Iris pigment epithelial cell (primary cell): Measurements from ENCODE around the gene CD72.
A peak's percentile ranks its signal among the peaks of the same experiment; 100 is the strongest.
"Not testable (repeated sequence)": the region's sequence is repeated elsewhere in the genome, so short reads cannot be mapped to it uniquely, and the experiment has no call there.

ENCODE experiments used
- DNase-seq: peaks from one replicate; pipeline ENCODE4 v3.0.0-alpha.2; 2011; ENCODE audit warnings: low read depth

Gene CD72

GRCh38 chr9:35588506-35588905 lies 29.7 kb downstream of the CD72 start:
- not testable (repeated sequence) for DNase-seq

DNA sequence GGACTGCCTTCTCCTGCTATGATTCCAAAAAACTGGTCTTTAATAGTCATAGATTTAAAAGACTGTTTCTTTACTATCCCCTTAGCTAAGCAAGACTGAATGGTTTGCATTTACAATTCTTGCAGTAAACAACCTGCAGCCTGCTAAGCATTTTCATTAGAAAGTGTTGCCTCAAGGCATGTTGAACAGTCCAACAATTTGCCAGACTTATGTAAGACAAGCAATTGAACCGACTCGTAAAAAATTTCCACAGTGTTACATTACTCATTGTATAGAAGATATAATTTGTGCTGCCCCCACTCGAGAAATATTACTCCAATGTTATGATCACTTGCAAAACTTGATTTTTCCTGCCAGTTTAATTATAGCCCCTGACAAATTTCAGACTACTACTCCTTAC lies 33.5 kb downstream of the CD72 start:
- not testable (repeated sequence) for DNase-seq

- not testable (repeated sequence) for DNase-seq
These were observed 34.7 kb downstream of the CD72 start for GRCh38 chr9:35583521-35583920.

- not testable (repeated sequence) for DNase-seq
These were observed 38.5 kb downstream of the CD72 start for GRCh38 chr9:35579659-35580227.

GRCh38 chr9:35579130-35579529 lies 39.1 kb downstream of the CD72 start:
- DNase-seq = peak; percentile 14

DNA sequence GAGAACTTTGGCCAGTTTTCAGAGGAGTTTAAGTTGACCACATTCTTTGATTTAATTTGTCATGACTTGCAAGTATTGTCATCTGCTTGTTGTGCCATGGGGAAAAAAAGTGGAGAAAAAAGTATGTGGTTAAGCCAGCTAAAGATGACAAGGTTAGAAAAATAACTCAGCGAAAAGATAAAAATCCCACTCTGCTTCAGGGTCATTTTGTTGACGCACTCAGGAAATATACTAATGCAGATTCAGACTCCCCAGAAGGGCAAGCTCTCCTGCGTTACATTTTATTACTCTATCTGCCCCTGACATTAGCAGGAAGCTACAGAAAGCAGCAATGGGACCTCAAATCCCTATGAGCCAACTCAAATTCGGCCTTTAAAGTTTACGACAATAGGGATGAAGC lies 40.7 kb downstream of the CD72 start:
- peak; percentile 46 for DNase-seq

DNA sequence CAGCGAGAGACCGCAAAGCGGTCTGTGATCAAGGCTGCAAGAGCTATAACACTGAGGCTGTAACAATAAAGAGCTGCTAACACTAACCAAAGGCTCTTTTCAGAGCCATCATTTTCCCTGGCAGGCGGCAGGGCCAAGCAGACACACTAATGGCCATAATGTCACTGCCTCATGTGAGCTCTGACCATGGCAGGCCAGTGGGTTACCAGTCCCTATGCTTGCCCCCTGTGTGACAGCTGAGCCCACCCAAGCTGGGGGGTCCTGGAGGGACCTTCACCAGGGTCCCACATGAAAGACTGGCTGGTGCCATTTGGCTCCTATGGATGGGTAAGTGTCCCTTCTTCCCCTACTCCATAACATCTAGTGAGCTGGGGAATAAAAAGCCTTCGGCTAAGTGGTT lies 42.7 kb downstream of the CD72 start:
- DNase-seq = no peak

DNA sequence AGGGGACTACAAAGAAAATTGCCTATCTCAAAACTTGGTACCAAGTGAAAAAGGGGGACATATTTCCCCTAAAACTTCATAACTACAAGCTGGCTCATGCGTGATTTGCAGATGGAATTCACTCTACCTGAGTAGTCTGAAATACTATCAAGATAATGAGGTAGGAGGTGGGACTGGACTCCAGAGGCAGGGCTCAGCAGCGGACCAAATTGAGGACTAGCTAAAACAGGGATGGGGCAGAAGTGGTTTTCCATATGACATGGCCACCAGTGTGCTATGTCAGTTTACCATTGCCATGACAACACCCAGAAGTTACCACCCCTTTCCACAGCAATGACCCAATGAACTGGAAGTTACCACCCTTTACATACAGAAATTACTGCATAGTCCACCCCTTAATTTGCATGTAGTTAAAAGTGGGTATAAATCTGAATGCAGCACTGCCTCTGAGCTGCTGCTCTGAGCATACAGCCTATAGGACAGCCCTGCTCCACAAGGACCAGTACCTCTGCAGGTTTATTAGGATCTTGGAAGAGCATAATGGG lies 43.6 kb downstream of the CD72 start:
- DNase-seq = no peak

DNA sequence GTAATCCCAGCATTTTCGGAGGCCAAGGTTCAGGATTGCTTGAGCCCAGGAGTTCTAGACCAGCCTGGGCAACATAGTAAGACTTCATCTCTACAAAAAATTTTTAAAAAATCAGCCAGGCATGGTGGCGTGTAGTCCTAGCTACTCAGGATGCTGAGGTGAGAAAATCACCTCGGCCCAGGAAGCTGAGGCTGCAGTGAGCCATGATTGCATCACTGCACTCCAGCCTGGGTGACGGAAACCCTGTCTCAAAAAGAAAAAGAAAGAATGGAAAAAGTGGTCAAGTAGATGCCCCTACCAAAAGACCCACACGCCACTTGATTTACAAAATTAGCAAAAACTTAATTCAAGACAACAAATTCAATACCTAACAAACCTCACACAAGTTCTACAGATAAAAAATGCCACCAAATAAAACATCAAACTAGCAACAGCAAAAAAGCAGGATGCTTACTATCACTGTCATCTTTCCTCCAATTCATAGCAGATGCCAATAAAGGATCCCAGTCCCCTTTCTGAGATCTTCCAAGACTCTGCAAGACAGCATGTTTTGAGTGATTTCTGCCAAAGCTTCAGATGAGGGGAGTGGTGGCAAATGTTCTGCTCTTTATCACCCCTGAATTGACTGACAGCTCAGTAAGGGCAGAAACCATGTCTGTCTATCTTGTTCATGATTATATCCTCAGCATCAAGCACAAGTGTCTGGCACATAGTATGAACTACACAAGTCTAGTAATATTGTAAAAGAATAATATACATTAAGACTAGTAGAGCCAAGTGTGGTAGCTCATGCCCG lies 47.3 kb downstream of the CD72 start:
- DNase-seq = no peak

DNA sequence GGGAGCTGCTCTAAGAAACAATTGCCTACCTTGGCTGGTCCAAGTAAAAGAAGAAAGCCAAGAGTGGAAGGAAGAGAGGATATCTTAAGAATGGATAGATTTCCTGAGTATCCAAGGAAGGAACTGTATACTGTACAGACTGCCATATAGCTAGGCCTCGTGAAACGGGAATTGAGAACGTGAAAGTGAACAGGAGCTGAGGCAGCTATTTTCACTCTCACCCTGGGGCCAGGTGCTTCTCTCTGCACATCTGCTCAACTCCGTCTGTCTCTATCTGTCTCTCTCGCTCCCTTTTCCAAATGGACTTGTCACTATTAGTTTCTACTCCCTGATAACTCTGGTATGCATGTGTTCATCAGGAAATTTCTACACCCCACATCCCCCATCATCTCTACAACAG lies 49.0 kb downstream of the CD72 start:
- no peak for DNase-seq

DNA sequence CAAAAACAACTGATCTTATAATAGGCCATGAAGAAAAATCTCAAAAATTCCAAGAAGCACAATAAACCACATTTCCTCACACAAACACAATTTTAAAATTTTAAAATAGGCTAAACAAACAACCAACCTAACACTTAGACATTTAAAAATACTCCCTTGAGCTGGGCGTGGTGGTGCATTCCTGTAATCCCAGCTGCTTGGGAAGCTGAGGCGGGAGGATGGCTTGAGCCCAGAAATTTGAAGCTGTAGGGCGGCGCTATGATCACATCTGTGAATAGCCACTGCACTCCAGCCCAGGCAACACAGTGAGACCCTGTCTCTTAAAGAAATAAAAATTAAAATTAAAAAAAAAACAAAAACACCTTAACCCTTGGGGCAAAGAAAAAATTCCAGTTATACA lies 50.0 kb downstream of the CD72 start:
- no peak for DNase-seq

DNA sequence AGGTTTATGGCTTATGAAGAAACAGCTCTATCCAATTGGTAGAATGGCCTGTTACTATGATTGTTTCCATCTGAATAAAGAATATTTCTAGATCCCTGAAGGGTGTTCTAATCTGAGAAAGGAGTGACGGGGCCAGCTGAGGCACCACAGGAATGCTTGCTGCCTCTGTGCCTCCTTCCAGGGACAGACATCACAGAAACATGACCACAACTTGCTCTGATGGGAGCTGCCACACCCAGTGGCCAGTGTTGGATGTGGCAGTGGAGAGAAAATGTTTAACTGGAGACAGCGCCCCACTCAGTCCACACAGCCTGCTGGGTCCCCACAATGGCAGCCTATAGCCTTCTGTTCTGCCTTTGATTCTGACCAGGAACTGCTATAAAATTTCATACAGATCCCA lies 51.8 kb downstream of the CD72 start:
- no peak for DNase-seq

GRCh38 chr9:35564658-35565061 lies 53.6 kb downstream of the CD72 start:
- no peak for DNase-seq

DNA sequence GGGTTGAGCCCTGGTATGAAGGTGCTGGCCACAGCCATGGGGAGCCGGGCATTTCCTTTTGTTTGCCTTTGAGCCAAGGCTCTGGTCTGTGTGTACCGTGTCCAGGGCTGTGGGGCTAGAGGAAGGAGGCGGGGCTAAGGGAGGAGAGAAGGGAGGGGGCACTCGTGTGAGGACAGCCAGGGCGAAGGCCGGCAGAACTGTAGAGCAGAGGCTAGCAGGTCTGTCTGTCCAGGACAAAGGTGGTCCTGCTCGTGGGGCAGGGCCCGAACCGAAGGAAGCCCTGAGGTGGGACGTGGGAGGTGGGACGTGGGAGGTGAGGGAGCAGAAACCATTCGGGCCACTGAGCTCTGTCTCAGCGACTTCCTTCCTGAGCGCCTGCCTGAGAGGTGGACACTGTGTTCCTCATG lies 54.4 kb downstream of the CD72 start:
- DNase-seq = peak; percentile 22

DNA sequence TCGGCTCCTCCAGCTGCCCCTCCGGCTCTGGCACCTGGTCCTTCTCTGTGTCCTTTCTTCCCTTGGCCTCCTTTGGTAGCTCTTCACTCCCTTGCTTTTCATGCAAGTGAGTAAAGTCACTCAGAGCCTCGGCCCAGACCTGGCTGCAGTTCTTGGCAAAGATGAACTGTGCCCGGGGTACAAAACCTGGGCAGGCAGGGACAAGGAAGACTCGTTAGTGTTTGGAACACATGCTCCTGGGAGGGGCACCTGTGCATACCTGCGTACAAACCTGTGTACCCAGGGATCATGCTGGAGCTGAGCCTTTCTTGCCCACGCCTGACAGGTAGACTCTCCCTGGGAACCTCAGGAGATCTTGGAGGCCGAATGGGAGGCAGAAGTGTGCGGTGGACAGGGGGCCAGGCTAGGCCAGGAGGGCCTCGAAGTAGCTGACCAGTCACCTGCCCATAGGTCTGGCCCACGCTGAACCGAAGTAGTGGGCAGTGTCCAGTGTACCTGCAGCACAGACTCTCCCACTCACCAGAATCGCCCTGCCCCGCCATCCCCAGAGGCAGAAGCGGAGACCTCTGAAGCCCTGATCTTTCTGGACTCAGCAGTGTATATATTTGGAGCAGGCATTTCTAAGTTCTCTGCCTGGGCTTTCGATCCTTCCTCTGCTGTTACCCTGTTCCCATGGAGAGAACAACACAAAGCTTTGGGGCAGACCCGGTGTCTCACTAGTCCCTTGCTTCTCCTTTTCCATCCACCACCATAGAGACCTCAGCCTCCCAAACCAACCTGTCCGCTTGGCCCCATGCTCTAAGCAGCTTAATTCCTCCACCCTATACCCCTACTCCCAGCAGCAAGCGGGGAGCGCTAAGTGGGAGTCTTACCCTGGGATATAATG lies 55.1 kb downstream of the CD72 start:
- no peak for DNase-seq

GRCh38 chr9:35561468-35562261 lies 56.5 kb downstream of the CD72 start:
- DNase-seq = no peak

GRCh38 chr9:35560625-35561337 lies 57.4 kb downstream of the CD72 start:
- DNase-seq = no peak
